ENCODE measurements around the gene BICRA.
"Not testable (repeated sequence)": the region's sequence is repeated elsewhere in the genome, so short reads cannot be mapped to it uniquely, and the experiment has no call there.

DNA sequence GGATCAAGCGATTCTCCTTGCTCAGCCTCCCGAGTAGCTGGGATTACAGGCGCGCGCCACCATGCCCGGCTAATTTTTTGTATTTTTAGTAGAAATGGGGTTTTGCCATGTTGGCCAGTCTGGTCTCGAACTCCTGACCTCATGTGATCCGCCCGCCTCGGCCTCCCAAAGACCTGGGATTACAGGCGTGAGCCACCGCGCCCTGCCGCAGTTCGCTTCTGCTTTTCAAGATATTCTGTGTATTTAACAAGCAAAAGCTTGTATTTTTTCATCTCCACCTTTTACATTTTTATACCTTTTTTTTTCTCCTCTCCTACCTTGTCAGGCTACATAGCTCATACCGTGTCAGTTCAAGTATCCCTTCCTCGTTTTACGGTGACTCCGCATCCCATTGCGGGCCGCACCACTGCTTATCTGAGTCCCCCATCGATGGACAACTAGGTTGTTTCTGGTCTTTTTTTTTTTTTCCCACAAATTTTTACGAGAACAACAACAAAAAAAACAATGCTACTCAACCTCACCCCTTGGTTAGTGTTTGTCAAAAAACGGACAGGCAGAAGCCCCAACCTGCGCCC lies 9.2 kb upstream of the BICRA start:
- TF ChIP-seq, protein P1, sequence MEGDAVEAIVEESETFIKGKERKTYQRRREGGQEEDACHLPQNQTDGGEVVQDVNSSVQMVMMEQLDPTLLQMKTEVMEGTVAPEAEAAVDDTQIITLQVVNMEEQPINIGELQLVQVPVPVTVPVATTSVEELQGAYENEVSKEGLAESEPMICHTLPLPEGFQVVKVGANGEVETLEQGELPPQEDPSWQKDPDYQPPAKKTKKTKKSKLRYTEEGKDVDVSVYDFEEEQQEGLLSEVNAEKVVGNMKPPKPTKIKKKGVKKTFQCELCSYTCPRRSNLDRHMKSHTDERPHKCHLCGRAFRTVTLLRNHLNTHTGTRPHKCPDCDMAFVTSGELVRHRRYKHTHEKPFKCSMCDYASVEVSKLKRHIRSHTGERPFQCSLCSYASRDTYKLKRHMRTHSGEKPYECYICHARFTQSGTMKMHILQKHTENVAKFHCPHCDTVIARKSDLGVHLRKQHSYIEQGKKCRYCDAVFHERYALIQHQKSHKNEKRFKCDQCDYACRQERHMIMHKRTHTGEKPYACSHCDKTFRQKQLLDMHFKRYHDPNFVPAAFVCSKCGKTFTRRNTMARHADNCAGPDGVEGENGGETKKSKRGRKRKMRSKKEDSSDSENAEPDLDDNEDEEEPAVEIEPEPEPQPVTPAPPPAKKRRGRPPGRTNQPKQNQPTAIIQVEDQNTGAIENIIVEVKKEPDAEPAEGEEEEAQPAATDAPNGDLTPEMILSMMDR (IDR thresholded peaks at IDR 0.05; ENCODE audit: low read length) = not testable (repeated sequence)
- TF ChIP-seq EZH2 (IDR thresholded peaks at IDR 0.05; ENCODE audit: borderline replicate concordance, low read length) = not testable (repeated sequence)
